Activated naive CD4-positive, alpha-beta T cell treated with anti-CD3 and anti-CD28 coated beads, Interleukin-2, amount 50 U/mL, for 72 hours (primary cell): ENCODE measurements around the gene MRPS21. TPM values are rescaled to one million over a fixed set of nuclear protein-coding genes. Genes with fewer than 3 reads are reported as not detected.
"Not testable (repeated sequence)": the region's sequence is repeated elsewhere in the genome, so short reads cannot be mapped to it uniquely, and the experiment has no call there.

Experiments
- ATAC-seq, 2 donors: fragments of 150-1000 bp; cut with Tn5 transposase; 2 replicates each; pipeline ENCODE4 v1.10.0; 2021; ENCODE audit warnings: mild to moderate bottlenecking in 2 of 2, moderate library complexity in 2 of 2
- DNase-seq, 2 donors: peaks; one replicate each; pipeline ENCODE4 v3.0.0; 2021 to 2022; ENCODE audit warnings: low spot score in 2 of 2
- H3K27ac Mint-ChIP-seq, 2 donors: one replicate each; pipeline ENCODE4 v1.8.0; 2022; ENCODE audit warnings: mild to moderate bottlenecking in 2 of 2, mixed read lengths in 2 of 2
- H3K36me3 Mint-ChIP-seq, 2 donors: one replicate each; pipeline ENCODE4 v1.8.0; 2022; ENCODE audit warnings: mixed read lengths in 2 of 2
- H3K9me3 Mint-ChIP-seq, 2 donors: one replicate each; pipeline ENCODE4 v1.8.0; 2022; ENCODE audit warnings: mixed read lengths in 2 of 2
- total RNA-seq, 2 donors: library from RNA; stranded (reverse); gene quantifications; one replicate each; pipeline ENCODE4 v1.2.3, GENCODE V29; 2022

Gene MRPS21
- total RNA-seq, 2 donors from 2014 or later, result 70.7 to 94.2 TPM

DNA sequence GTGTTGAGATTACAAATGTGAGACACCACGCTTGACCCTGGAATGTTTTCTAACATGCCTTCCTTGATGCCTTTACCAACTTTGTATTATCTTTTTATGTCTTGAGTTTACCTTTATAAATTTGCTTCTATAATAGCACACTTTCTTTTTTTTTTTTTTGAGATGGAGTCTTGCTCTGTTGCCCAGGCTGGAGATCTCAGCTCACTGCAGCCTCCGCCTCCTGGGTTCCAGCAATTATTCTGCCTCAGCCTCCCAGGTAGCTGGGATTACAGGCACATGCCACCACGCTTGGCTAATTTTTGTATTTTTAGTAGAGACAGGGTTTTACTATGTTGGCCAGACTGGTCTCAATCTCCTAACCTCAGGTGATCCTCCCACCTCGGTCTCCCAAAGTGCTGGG, 21.0 kb downstream of the MRPS21 start:
- not testable (repeated sequence) for H3K36me3 Mint-ChIP-seq, H3K9me3 Mint-ChIP-seq, ATAC-seq, DNase-seq
- peak overlapping the region in 1 of 2 donors; percentile 9 for H3K27ac Mint-ChIP-seq

DNA sequence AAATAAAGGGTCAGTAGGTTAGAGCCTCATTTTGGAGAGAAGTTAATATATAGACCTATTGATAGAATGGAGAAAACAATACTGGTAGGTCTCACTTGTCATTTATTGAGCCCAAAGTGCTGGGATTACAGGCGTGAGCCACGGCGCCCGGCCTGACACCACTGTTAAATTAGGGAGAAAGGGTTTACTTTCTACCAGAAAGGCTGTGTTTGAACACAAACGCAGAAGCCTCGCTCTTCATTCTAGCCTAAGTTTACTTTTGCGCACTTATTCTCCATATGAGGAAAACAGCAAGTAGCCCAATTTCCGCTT, 27.0 kb downstream of the MRPS21 start:
- H3K27ac Mint-ChIP-seq, result peak overlapping the region; percentile 97 to 100
- DNase-seq (peak in 1 of 2 donors; percentile 7), ATAC-seq (no peak)
- H3K36me3 Mint-ChIP-seq, result peaks cover 20 to 30% of the 10 kb centered on the region in 2 donors
- no peaks in the 10 kb centered on the region for H3K9me3 Mint-ChIP-seq

DNA sequence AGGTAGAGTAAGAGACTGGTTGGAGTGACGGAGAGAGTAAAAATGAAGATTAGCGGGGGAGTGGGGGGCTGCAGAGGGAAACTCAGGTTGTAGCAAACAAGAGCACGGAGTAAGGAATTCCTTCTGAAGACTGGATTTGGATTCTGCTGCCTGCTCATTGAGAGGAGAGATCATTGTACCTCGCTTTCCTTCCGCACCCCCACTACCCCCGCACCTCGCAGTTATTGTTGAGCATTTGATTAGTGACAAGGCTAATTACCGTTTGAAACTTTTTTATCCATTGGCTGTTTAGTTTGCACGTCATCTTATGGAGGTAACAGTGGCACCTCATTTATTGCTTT, 28.1 kb downstream of the MRPS21 start:
- no peak for ATAC-seq
- DNase-seq, result no peak
- H3K36me3 Mint-ChIP-seq, result peaks cover 23 to 38% of the 10 kb centered on the region in 2 donors
- no peaks in the 10 kb centered on the region for H3K9me3 Mint-ChIP-seq
- peak overlapping the region; percentile 97 to 100 for H3K27ac Mint-ChIP-seq

DNA sequence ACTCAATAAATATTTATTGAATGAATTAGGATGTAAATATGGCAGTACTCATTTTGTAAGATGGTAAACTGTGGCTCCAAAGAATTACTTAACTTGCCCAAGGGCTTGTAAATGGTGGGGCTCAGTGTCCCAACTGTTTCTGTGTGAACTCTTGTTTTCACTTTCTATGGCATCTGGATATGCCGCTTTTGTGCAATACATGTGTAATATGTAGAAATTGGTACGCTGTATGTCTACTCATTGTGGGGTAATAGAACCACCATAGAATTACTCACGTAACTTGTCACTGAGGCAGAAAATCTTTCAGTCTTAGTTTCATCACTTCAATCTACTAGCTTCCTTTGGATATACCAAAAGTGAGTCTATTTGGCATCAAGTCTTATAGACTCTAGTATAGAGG, 28.6 kb downstream of the MRPS21 start:
- Mint-ChIP-seq H3K9me3 (no peaks in the 10 kb centered on the region), H3K27ac (peak overlapping the region; percentile 97 to 100), H3K36me3 (peaks cover 24 to 39% of the 10 kb centered on the region in 2 donors)
- ATAC-seq (peak; percentile 56 to 78), DNase-seq (peak in 1 of 2 donors; percentile 10)

DNA sequence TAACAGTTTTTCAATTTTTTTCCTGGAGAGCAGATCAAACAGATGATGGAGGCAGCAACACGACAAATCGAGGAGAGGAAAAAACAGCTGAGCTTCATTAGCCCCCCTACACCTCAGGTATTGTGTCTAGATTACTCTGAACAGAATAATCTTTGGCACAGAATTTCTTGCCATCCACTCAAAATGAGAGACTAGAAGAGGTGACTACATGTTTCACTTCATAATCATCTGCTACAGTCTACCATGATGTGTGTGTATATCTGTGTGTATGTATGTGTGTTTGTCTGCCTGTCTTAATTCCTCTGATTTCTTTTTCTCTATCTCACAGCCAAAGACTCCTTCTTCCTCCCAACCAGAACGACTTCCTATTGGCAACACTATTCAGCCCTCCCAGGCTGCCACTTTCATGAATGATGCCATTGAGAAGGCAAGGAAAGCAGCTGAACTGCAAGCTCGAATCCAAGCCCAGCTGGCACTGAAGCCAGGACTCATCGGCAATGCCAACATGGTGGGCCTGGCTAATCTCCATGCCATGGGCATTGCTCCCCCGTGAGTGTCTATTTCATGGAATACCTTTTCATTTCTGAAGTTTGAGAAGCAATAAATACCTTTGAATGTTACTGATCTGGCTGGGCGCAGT, 39.1 kb downstream of the MRPS21 start:
- Mint-ChIP-seq H3K27ac (peak overlapping the region; percentile 15 to 51), H3K36me3 (peaks cover 22 to 41% of the 10 kb centered on the region in 2 donors), H3K9me3 (no peaks in the 10 kb centered on the region)
- ATAC-seq, result peak in 1 of 2 donors; percentile 53
- no peak for DNase-seq

DNA sequence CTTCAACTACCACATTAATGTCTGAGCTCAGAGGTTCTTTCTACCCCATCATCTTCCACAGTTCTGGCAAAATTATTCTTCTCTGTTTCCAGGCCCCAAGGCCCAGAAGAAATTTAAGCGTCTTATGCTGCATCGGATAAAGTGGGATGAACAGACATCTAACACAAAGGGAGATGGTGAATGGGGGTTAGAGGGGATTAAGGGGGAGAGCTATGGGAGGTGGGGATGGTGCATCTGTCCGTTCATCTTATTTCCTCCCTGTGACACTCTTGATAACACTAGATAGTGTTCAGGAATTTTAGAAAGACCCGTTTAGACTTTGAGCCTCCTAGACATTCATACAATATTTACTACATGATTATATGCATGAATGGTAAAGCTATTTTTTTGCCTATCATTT, 52.7 kb downstream of the MRPS21 start:
- DNase-seq (no peak), ATAC-seq (no peak)
- Mint-ChIP-seq H3K36me3 (peaks cover 4 to 10% of the 10 kb centered on the region in 2 donors), H3K9me3 (no peaks in the 10 kb centered on the region), H3K27ac (peak overlapping the region; percentile 17 to 61)

DNA sequence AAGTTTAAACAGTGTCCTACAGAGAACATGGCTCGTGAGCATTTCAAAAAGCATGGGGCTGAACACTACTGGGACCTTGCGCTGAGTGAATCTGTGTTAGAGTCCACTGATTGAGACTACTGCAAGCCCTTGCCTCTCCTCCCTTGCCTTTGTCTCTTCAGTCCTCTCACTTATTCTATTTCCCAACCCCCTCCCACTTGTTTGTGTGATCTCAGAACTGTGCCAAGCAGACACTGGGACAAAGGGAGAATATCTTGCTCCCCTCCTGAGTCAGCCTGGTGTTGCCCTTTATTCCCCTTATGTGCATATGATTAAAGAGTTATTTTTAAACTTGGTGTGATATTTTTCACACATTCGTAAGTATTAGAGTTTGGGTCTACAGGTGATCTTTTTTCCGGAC, 59.2 kb downstream of the MRPS21 start:
- no peak for DNase-seq
- no peak for ATAC-seq
- H3K36me3 Mint-ChIP-seq, result peaks cover 18 to 22% of the 10 kb centered on the region in 2 donors

More for the DNA sequence above, 59.2 kb downstream of the MRPS21 start:
- H3K9me3 Mint-ChIP-seq, result no peaks in the 10 kb centered on the region
- H3K27ac Mint-ChIP-seq, result peak overlapping the region; percentile 52 to 73

Other genes with a start within 250 kb of the MRPS21 start
- 10 to 100 TPM; 25.0 to 42.4 TPM for gene VPS45, start 226.1 kb upstream of the MRPS21 start, total RNA-seq
- 10 to 100 TPM in 1 of 2 donors, 1 to 10 TPM in 1; 6.7 to 14.7 TPM for gene PLEKHO1, start 143.9 kb upstream of the MRPS21 start, total RNA-seq
- gene ANP32E, start 57.7 kb upstream of the MRPS21 start, total RNA-seq, result 100 to 1,000 TPM; 181 to 187 TPM
- not detected for gene CA14, start 36.1 kb upstream of the MRPS21 start, total RNA-seq
- gene APH1A, start 24.8 kb upstream of the MRPS21 start, total RNA-seq, result 100 to 1,000 TPM; 103 to 116 TPM
- gene C1orf54, start 21.1 kb upstream of the MRPS21 start, total RNA-seq, result 1 to 10 TPM in 1 of 2 donors, under 1 TPM in 1; 0.72 to 2.2 TPM
- gene CIART, start 11.3 kb upstream of the MRPS21 start, total RNA-seq, result 1 to 10 TPM; 4.6 to 9.1 TPM
- gene PRPF3, start 27.7 kb downstream of the MRPS21 start, total RNA-seq, result 10 to 100 TPM; 79.0 to 92.0 TPM
- gene RPRD2, start 70.3 kb downstream of the MRPS21 start, total RNA-seq, result 10 to 100 TPM; 23.1 to 26.0 TPM
- 10 to 100 TPM; 48.7 to 56.4 TPM for gene TARS2, start 193.6 kb downstream of the MRPS21 start, total RNA-seq
- 1 to 10 TPM; 1.3 to 1.6 TPM for gene ECM1, start 214.2 kb downstream of the MRPS21 start, total RNA-seq
- under 1 TPM; 0.66 to 0.89 TPM for gene FALEC, start 221.9 kb downstream of the MRPS21 start, total RNA-seq